GM23338 (cell line): ENCODE data around the gene USP43. TPM values are rescaled to one million over a fixed set of nuclear protein-coding genes. Genes with fewer than 3 reads are reported as not detected.

Source experiments
- ATAC-seq: fragments of 200-7000 bp; cut with Tn5 transposase; 3 replicates; pipeline ENCODE4 v1.9.1; 2020
- DNase-seq: peaks from one replicate; pipeline ENCODE4 v3.0.0-alpha.2; 2015; ENCODE audit warnings: low spot score
- H2AFZ ChIP-seq: fragments of 200-600 bp; sonication (generic); 2 replicates; pipeline ENCODE4 v1.8.0; 2016; ENCODE audit warnings: antibody characterized with exemption, mild to moderate bottlenecking, moderate library complexity
- H3F3A ChIP-seq: fragments of 200-600 bp; sonication (generic); replicated peaks from 2 replicates; pipeline ENCODE4 v1.8.0; 2017; ENCODE audit warnings: antibody characterized with exemption, mixed run types, low read depth
- H3K27ac ChIP-seq: fragments of 200-600 bp; sonication (generic); 2 replicates; pipeline ENCODE4 v1.6.1; 2016; ENCODE audit warnings: low read depth
- H3K27me3 ChIP-seq: fragments of 200-600 bp; sonication (generic); 2 replicates; pipeline ENCODE4 v1.8.0; 2016; ENCODE audit warnings: mild to moderate bottlenecking, mixed run types, moderate library complexity; ENCODE audit not compliant: insufficient read depth
- H3K36me3 ChIP-seq: fragments of 200-600 bp; sonication (generic); 2 replicates; pipeline ENCODE4 v1.8.0; 2016; ENCODE audit warnings: mild to moderate bottlenecking; ENCODE audit not compliant: insufficient read depth
- H3K4me1 ChIP-seq: fragments of 200-600 bp; sonication (generic); 2 replicates; pipeline ENCODE4 v1.8.0; 2016; ENCODE audit warnings: mild to moderate bottlenecking, moderate library complexity; ENCODE audit not compliant: insufficient read depth
- H3K4me2 ChIP-seq: fragments of 200-600 bp; sonication (generic); 2 replicates; pipeline ENCODE4 v1.7.1; 2017; ENCODE audit warnings: mixed run types
- H3K4me3 ChIP-seq: fragments of 200-600 bp; sonication (generic); 2 replicates; pipeline ENCODE4 v1.6.1; 2016; ENCODE audit warnings: mixed run types
- H3K79me2 ChIP-seq: fragments of 200-600 bp; sonication (generic); replicated peaks from 2 replicates; pipeline ENCODE4 v1.8.0; 2017; ENCODE audit warnings: mild to moderate bottlenecking; ENCODE audit not compliant: insufficient read depth
- H3K9me2 ChIP-seq: fragments of 200-600 bp; sonication (generic); 2 replicates; pipeline ENCODE4 v1.8.0; 2017; ENCODE audit not compliant: insufficient read depth
- H4K20me1 ChIP-seq: fragments of 200-600 bp; sonication (generic); replicated peaks from 2 replicates; pipeline ENCODE4 v1.8.0; 2017; ENCODE audit warnings: mild to moderate bottlenecking; ENCODE audit not compliant: insufficient read depth
- H3K27ac Mint-ChIP-seq: 2 replicates; pipeline ENCODE4 v1.8.0; 2020; ENCODE audit warnings: inconsistent platforms, mild to moderate bottlenecking, moderate library complexity, mixed read lengths
- H3K27me3 Mint-ChIP-seq: 3 replicates; pipeline ENCODE4 v1.8.0; 2022; ENCODE audit warnings: low read depth, mild to moderate bottlenecking, moderate library complexity, mixed read lengths, inconsistent platforms; ENCODE audit not compliant: insufficient read depth, poor library complexity
- H3K36me3 Mint-ChIP-seq: 3 replicates; pipeline ENCODE4 v1.8.0; 2021; ENCODE audit warnings: low read depth, mild to moderate bottlenecking, inconsistent platforms, moderate library complexity, mixed read lengths
- H3K4me1 Mint-ChIP-seq: 3 replicates; pipeline ENCODE4 v1.8.0; 2020; ENCODE audit warnings: mild to moderate bottlenecking, inconsistent platforms, mixed read lengths
- H3K4me3 Mint-ChIP-seq: 3 replicates; pipeline ENCODE4 v1.8.0; 2021; ENCODE audit warnings: moderate library complexity, mild to moderate bottlenecking, inconsistent platforms, mixed read lengths
- H3K9me3 Mint-ChIP-seq: 3 replicates; pipeline ENCODE4 v1.8.0; 2020; ENCODE audit warnings: moderate library complexity, mild to moderate bottlenecking, inconsistent platforms, mixed read lengths
- CREB1 ChIP-seq: fragments of 250-450 bp; sonication (Bioruptor Pico); IDR thresholded peaks from 2 replicates; pipeline ENCODE4 v1.5.0; 2020; ENCODE audit warnings: low read depth, mild to moderate bottlenecking, moderate library complexity
- ETS1 ChIP-seq: IDR thresholded peaks from 2 replicates; pipeline ENCODE4 v1.6.1; 2016; ENCODE audit warnings: antibody characterized with exemption
- EZH2 ChIP-seq: fragments of 200-600 bp; sonication (generic); IDR thresholded peaks from one replicate; pipeline ENCODE4 v1.8.0; 2017; ENCODE audit warnings: antibody characterized with exemption, mild to moderate bottlenecking, low read depth; ENCODE audit not compliant: unreplicated experiment
- EZH2phosphoT487 ChIP-seq: fragments of 200-600 bp; sonication (generic); IDR thresholded peaks from one replicate; pipeline ENCODE4 v1.8.1; 2018; ENCODE audit warnings: antibody characterized with exemption; ENCODE audit not compliant: unreplicated experiment
- JUNB ChIP-seq: IDR thresholded peaks from one replicate; pipeline ENCODE4 v1.6.1; 2016; ENCODE audit warnings: antibody characterized with exemption; ENCODE audit not compliant: unreplicated experiment
- NANOG ChIP-seq: IDR thresholded peaks from 2 replicates; pipeline ENCODE4 v1.6.1; 2016; ENCODE audit warnings: antibody characterized with exemption, borderline replicate concordance
- POLR2AphosphoS5 ChIP-seq: IDR thresholded peaks from 2 replicates; pipeline ENCODE4 v1.6.1; 2016; ENCODE audit warnings: antibody characterized with exemption, low read depth
- REST ChIP-seq: IDR thresholded peaks from one replicate; pipeline ENCODE4 v1.6.1; 2018; ENCODE audit warnings: antibody characterized with exemption; ENCODE audit not compliant: unreplicated experiment
- STAT1 ChIP-seq: IDR thresholded peaks from one replicate; pipeline ENCODE4 v1.6.1; 2016; ENCODE audit warnings: antibody characterized with exemption; ENCODE audit not compliant: unreplicated experiment
- ZNF114 ChIP-seq: fragments of 250-450 bp; sonication (Bioruptor Pico); IDR thresholded peaks from 2 replicates; pipeline ENCODE4 v1.5.0; 2020; ENCODE audit warnings: mild to moderate bottlenecking, moderate library complexity
- ZNF331 ChIP-seq: fragments of 250-450 bp; sonication (Bioruptor Pico); IDR thresholded peaks from 2 replicates; pipeline ENCODE4 v1.5.0; 2020; ENCODE audit warnings: low read depth, mild to moderate bottlenecking, moderate library complexity
- ZNF462 ChIP-seq: fragments of 250-450 bp; sonication (Bioruptor Pico); IDR thresholded peaks from 2 replicates; pipeline ENCODE4 v1.5.0; 2020; ENCODE audit warnings: mild to moderate bottlenecking, moderate library complexity
- polyA plus RNA-seq: library from polyadenylated mRNA; unstranded; fragments of >200 nt; fragmentation: Nextera tagmentation; extraction: Ambion mirVana; gene quantifications from 2 replicates; pipeline ENCODE4 v1.2.1, GENCODE V29; 2016
- total RNA-seq: library from RNA; depleted of rRNA; stranded (reverse); fragments of >200 nt; shearing (Covaris generic); gene quantifications from 2 replicates; pipeline ENCODE4 v1.2.3, GENCODE V29; 2014

USP43 gene
- total and polyA plus RNA-seq, 2 experiments from 2014 or later = 5.7 to 12.5 TPM

GRCh38 chr17:9677411-9677810, 32.1 kb downstream of the USP43 start:
- Mint-ChIP-seq H3K27ac (no peak overlapping the region), H3K9me3 (peaks cover 13% of the 10 kb centered on the region; the same call in 2 of the 3 replicates), H3K36me3 (peaks cover 23% of the 10 kb centered on the region), H3K27me3 (no peaks in the 10 kb centered on the region), H3K4me3 (no peak overlapping the region), H3K4me1 (no peaks in the 10 kb centered on the region)
- no peak overlapping the region for H2AFZ ChIP-seq
- H3K4me1 ChIP-seq = no peaks in the 10 kb centered on the region
- TF ChIP-seq ZNF114 (no peak), EZH2phosphoT487 (no peak), EZH2 (no peak), POLR2AphosphoS5 (no peak), ETS1 (no peak), CREB1 (no peak), NANOG (no peak), JUNB (no peak)
- no peaks in the 10 kb centered on the region; the same call in 1 of the 2 replicates for H3K9me2 ChIP-seq
- no peak for ATAC-seq
- H3K4me3 ChIP-seq = no peak overlapping the region
- H3K36me3 ChIP-seq = peaks cover 11% of the 10 kb centered on the region
- no peak overlapping the region for H3K4me2 ChIP-seq
- no peaks in the 10 kb centered on the region for H3K79me2 ChIP-seq
- H4K20me1 ChIP-seq = no peaks in the 10 kb centered on the region; the same call in 1 of the 2 replicates
- no peak overlapping the region for H3K27ac ChIP-seq
- no peaks in the 10 kb centered on the region for H3K27me3 ChIP-seq
- no peak for DNase-seq
- H3F3A ChIP-seq = no peaks in the 10 kb centered on the region

- H3K27ac Mint-ChIP-seq = no peak overlapping the region
- H3K4me2 ChIP-seq = no peak overlapping the region
- H3K4me1 Mint-ChIP-seq = no peaks in the 10 kb centered on the region
- no peaks in the 10 kb centered on the region for H3K4me1 ChIP-seq
- H3K9me3 Mint-ChIP-seq = peaks cover 13% of the 10 kb centered on the region; the same call in 2 of the 3 replicates
- peaks cover 11% of the 10 kb centered on the region for H3K36me3 ChIP-seq
- H3K27me3 ChIP-seq = no peaks in the 10 kb centered on the region
- H3K4me3 Mint-ChIP-seq = no peak overlapping the region
- H4K20me1 ChIP-seq = no peaks in the 10 kb centered on the region; the same call in 1 of the 2 replicates
- H3K9me2 ChIP-seq = no peaks in the 10 kb centered on the region; the same call in 1 of the 2 replicates
- H2AFZ ChIP-seq = no peak overlapping the region
- DNase-seq = no peak
- H3K27me3 Mint-ChIP-seq = no peaks in the 10 kb centered on the region
- H3K4me3 ChIP-seq = no peak overlapping the region
- peaks cover 23% of the 10 kb centered on the region for H3K36me3 Mint-ChIP-seq
- no peak overlapping the region for H3K27ac ChIP-seq
- H3F3A ChIP-seq = no peaks in the 10 kb centered on the region
- ATAC-seq = no peak
- H3K79me2 ChIP-seq = no peaks in the 10 kb centered on the region
- TF ChIP-seq ZNF462 (CRISPR knock-in tag) (no peak), EZH2 (no peak), ZNF331 (CRISPR knock-in tag) (no peak), CREB1 (no peak), EZH2phosphoT487 (no peak), POLR2AphosphoS5 (no peak), REST (no peak), ZNF114 (no peak), NANOG (no peak), STAT1 (no peak)
Observed at GRCh38 chr17:9677896-9678295, 32.6 kb downstream of the USP43 start.
